Right hindlimb (tissue), 1 donor: ENCODE data around the gene TBXAS1.

ENCODE experiments used
- DNase-seq: peaks from one replicate; pipeline ENCODE4 v3.0.0-alpha.2; 2018

TBXAS1 gene

GRCh38 chr7:139984642-139985539, 155.8 kb downstream of the TBXAS1 start:
- DNase-seq = no peak

DNA sequence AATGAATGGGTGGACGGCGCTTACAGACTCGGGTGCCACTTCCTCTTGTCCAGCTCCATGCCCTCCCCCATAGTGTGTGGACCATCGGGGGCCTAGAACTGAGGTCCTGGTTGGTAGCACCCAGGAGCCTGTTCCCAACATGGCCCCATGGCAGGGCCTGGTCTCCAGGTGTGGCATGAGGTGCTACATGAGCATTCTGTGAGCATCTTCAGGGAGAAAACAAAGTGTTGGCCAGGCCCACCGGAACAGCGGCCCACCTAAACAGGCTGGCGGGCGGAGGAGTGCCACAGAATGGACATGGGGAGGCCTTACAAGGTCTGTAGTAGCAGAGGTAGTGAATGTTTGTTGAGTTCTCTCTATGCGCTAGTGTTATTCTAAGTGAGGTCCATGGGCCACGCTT, 156.7 kb downstream of the TBXAS1 start:
- DNase-seq = no peak

DNA sequence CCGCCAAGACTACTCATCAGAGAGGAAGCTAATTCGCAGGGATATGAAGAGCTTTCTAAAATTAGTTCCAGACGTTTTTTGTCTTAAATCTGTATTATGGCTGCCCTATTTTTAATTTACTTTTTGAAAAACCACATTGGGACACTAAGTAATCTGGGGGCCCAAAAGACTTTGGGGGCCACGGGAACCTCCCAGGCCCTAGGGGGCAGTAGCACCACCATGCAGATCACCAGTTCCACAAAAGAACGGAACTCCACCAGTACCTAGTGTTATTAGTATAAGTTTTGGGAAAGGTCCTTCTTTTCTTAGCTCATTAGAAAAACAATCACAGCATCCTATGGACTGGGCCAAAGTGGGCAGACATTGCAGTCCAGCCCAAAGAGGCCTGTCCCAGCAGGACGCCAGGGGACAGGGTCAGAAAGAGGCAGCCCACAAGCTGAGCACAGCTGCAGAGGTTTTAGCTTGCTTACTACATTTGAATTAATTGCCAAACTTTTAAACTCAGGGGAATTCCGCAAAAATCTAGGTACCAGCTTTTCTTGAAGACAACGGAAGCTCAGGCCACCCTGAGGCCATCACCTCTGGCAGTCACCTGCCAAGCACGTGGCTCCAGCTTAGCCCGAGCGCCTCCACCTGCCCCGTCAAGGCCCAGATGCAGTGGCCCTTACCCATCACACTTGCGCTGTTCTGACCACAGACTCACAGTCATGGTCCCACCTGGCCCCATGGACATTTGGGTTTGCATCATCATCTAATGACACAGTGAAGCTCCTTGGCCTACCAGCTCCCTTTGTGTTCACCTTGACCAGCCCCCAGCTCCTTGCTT, 158.8 kb downstream of the TBXAS1 start:
- no peak for DNase-seq

DNA sequence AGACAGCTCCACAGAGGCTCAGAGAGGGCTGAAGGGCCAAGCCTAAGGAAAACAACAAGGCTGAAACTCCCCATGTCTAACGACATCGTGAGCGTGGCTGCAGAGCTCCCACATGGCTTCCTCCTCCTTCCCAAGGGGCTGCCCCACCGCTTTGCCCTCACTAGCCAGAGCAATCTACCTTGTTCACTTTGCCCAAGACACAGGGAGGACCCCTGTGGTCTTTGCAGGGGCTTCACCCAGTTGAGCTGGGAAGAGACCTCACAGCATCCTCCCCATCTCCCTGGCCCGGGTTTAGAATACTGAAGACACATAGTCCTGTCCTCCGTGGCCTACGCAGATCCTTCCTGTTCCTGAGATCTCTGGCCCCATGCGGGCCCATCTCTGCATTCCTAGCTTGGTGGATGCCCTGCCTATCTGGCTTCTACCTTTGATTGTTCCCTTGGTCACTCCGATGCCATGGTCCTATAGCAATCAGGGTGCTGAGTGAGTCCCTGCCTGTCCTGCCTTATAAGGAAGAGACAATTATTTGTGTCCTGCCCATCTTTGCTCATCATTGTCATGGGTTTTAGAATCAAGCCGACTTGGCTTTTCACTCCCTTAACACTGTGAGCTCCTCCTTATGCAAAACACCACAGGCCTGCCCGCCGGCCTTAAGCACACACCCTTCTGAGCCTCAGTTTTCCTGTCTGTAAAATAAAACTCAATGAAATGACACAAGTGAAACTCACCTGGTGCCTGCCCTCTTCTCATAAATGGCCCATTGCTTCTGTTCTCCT, 160.5 kb downstream of the TBXAS1 start:
- DNase-seq = no peak

- DNase-seq = no peak
Measured at GRCh38 chr7:139990142-139990535, 161.1 kb downstream of the TBXAS1 start.

- no peak for DNase-seq
Measured at GRCh38 chr7:139990571-139991268, 161.7 kb downstream of the TBXAS1 start.

- no peak for DNase-seq
Measured at GRCh38 chr7:139991269-139991666, 162.2 kb downstream of the TBXAS1 start.

GRCh38 chr7:139991911-139992310, 162.8 kb downstream of the TBXAS1 start:
- no peak for DNase-seq

GRCh38 chr7:139992353-139993044, 163.4 kb downstream of the TBXAS1 start:
- no peak for DNase-seq

DNA sequence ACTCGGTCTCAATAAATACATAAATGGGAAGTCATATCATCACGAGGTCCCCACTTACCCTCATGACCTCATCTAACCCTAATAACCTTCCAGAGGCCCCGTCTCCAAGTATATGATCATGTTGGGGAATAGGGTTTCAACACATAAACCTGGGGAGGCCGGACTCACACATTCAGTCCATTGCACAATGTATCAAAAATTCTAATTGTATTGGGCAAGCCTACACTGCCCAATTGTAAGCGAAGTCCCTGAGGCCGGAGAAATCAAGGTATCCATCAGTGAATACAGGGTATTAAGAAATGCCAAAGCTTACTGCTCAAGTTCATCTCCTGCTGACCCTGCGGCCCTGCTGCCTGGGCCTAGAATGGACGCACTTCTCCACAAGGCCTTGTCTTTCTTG, 164.1 kb downstream of the TBXAS1 start:
- DNase-seq = no peak

DNA sequence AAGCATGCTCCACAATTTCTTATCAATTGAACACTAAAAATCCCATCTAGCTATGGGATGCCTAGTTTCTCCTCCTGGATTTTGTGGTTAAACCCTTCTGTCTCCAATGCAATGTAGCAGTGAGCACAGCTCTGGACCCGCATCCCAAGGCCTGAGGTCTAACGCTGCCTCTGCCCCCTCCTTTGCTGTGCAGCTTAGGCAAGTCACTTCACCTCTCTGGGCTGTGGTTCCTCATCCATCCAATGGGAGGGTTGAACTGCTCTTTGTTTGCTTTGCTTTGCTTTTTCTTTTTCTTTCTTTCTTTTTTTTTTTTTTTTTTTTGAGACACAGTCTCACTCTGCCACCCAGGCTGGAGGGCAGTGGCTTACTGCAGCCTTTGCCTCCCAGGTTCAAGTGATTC, 164.5 kb downstream of the TBXAS1 start:
- DNase-seq = no peak

DNA sequence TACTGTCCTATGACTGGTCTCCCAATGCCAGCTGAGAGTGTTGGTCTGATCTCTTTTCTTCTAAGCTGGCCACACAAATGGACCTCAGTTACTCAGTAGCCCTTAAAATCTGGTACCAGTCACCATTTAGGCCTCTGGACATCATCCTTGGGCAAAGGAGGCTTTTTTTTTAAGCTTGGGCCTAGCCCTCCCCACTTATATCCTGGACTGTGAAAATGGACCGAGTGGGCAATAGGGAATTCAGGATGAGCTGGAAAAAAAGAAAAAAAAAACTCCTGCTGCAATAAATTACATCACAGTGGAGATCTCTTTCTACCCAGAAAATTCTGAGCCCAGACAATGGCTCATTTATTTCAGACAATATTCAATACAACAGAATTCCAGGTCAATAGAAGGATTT, 165.3 kb downstream of the TBXAS1 start:
- DNase-seq = no peak

- no peak for DNase-seq
Measured at GRCh38 chr7:139995017-139995915, 166.2 kb downstream of the TBXAS1 start.

GRCh38 chr7:139998572-139998971, 169.5 kb downstream of the TBXAS1 start:
- DNase-seq = no peak

- no peak for DNase-seq
Measured at GRCh38 chr7:139999516-139999915, 170.5 kb downstream of the TBXAS1 start.

DNA sequence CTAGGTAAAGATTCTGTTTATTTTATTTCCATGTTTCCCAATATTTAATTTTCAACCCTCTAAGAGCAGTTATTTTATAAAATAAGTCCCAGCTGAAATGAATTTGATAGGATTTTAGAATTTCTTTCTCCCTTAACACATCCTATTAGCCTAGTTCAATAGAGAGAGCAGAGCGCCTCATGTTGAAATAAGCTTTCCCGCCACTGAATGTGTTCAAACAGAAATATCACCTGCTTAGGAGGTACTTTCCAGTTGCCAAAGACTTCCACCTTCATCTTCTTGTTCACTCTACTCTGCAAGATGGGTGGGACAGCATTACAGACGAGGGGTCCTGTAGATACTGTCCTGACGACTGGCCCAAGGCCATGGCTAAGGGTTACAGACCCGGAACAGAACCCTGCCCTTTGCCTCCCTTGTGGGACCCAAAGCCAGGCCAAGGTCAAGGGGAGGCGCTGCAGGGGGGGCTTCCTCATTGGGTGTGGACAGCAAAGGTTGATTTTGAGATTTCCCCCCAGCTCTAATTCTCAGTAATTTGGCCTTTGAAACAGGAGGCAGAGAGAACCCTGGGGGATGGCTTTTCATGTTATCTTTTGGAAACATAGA, 171.7 kb downstream of the TBXAS1 start:
- DNase-seq = no peak

- DNase-seq = no peak
Measured at GRCh38 chr7:140003913-140004382, 174.9 kb downstream of the TBXAS1 start.

GRCh38 chr7:140004672-140005071, 175.6 kb downstream of the TBXAS1 start:
- DNase-seq = no peak

DNA sequence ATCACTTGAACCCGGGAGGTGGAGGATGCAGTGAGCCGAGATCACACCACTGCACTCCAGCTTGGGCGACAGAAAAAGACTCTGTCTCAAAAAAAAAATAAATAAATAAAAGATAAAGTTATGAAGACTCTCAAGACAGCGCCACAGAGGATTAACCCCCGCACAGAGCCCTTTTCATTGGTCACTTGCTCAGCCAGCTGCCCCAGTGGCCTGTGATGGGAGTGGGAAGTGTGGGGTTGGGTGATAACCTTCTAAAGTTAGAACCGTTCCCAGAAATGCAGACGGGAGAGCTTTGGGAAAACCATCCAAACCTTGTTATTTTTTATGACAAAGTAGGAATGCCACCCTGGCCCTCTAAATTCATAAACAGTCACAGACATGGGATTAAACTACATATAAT, 176.3 kb downstream of the TBXAS1 start:
- DNase-seq = no peak
